Calu3 (cell line): ENCODE data around the gene CALR. TPM values are rescaled to one million over a fixed set of nuclear protein-coding genes. Genes with fewer than 3 reads are reported as not detected.

Experiments used
- BruUV-seq: library from RNA; stranded (reverse); fragments of 400-500 nt; replicated peaks from 2 replicates; lab custom pipeline; 2021; lab: Mats Ljungman, UMichigan
- CTCF ChIA-PET: fragments of 300-600 bp; sonication (Branson Sonifier 250); formaldehyde crosslinking; loops from one replicate; lab custom pipeline; 2022; ENCODE audit warnings: antibody characterized with exemption; lab: Charles Lee
- DNase-seq: peaks from one replicate; pipeline ENCODE4 v3.0.0; 2022
- H3K27ac Mint-ChIP-seq: one replicate; pipeline ENCODE4 v1.8.0; 2022; ENCODE audit warnings: mixed read lengths; ENCODE audit not compliant: unreplicated experiment
- H3K27me3 Mint-ChIP-seq: one replicate; pipeline ENCODE4 v1.8.0; 2022; ENCODE audit warnings: mixed read lengths; ENCODE audit not compliant: unreplicated experiment
- H3K36me3 Mint-ChIP-seq: one replicate; pipeline ENCODE4 v1.8.0; 2022; ENCODE audit warnings: mild to moderate bottlenecking, moderate library complexity, mixed read lengths; ENCODE audit not compliant: insufficient read depth, unreplicated experiment
- H3K4me1 Mint-ChIP-seq: one replicate; pipeline ENCODE4 v1.8.0; 2022; ENCODE audit warnings: mild to moderate bottlenecking, low read depth, mixed read lengths; ENCODE audit not compliant: unreplicated experiment
- H3K4me3 Mint-ChIP-seq: one replicate; pipeline ENCODE4 v1.8.0; 2022; ENCODE audit warnings: mild to moderate bottlenecking, low read depth, moderate library complexity, mixed read lengths; ENCODE audit not compliant: unreplicated experiment
- H3K9me3 Mint-ChIP-seq: one replicate; pipeline ENCODE4 v1.8.0; 2022; ENCODE audit warnings: low read depth, mixed read lengths; ENCODE audit not compliant: unreplicated experiment
- intact Hi-C: fragments of 100-400 bp; cut with micrococcal nuclease; formaldehyde crosslinking; loops from one replicate; pipeline ENCODE4 v1.10.0; 2022; ENCODE audit not compliant: unreplicated experiment
- total RNA-seq: library from RNA; stranded (reverse); gene quantifications from 2 replicates; pipeline ENCODE4 v1.2.3, GENCODE V29; 2022
- TF ChIP-seq, protein P1 (sequence below): fragments of 200-600 bp; IDR thresholded peaks from one replicate; pipeline ENCODE4 v1.8.0; 2022; ENCODE audit warnings: antibody characterized with exemption; ENCODE audit not compliant: unreplicated experiment

Gene CALR
- total RNA-seq, 1 experiment from 2014 or later: 680 TPM

DNA sequence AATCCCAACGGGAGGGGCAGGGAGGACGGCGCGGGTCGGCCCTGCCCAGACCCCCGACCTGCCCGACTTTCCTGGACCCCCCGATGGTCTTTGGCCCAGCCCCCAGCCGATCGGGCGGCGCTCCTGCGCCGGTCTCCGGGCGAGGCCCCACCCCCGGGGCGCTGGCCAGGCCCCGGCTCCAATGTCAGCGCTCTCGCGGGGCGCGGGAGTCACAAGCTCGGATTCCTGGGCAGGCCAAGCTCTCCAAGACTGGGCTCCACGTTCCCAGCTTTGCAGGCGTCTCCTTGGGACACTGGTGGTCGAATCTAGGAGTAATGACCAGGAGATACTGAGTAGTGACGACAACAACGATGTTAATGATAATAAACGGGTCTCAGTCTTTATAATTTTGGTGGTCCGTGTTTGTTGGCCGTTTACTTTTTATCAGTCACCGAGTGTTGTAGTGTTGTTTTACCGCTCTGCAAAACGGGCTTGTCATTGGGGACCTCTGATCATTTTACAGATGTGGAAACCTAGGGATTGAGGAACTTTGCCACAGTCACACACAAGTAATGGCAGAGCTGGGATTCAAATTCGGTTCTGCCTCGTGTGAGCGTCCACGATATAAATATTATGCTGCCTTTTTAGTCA is 7.8 kb downstream of the CALR start:
- peak overlapping the region; percentile 96 for H3K27ac Mint-ChIP-seq
- CTCF ChIA-PET: interaction anchor here (0.7 kb wide), 2 partner anchors 8 to 58 kb away, joined by 5 read pairs; no protein-coding TSS in a partner anchor
- H3K27me3 Mint-ChIP-seq: no peaks in the 10 kb centered on the region
- H3K4me3 Mint-ChIP-seq: peak overlapping the region; percentile 79
- peak; percentile 64 for DNase-seq
- no peaks in the 10 kb centered on the region for H3K9me3 Mint-ChIP-seq
- no TSS peak for BruUV-seq
- TF ChIP-seq, protein P1, sequence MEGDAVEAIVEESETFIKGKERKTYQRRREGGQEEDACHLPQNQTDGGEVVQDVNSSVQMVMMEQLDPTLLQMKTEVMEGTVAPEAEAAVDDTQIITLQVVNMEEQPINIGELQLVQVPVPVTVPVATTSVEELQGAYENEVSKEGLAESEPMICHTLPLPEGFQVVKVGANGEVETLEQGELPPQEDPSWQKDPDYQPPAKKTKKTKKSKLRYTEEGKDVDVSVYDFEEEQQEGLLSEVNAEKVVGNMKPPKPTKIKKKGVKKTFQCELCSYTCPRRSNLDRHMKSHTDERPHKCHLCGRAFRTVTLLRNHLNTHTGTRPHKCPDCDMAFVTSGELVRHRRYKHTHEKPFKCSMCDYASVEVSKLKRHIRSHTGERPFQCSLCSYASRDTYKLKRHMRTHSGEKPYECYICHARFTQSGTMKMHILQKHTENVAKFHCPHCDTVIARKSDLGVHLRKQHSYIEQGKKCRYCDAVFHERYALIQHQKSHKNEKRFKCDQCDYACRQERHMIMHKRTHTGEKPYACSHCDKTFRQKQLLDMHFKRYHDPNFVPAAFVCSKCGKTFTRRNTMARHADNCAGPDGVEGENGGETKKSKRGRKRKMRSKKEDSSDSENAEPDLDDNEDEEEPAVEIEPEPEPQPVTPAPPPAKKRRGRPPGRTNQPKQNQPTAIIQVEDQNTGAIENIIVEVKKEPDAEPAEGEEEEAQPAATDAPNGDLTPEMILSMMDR: no peak
- H3K4me1 Mint-ChIP-seq: peaks cover 9% of the 10 kb centered on the region
- peaks cover 91% of the 10 kb centered on the region for H3K36me3 Mint-ChIP-seq
- intact Hi-C loops: no loop called here

DNA sequence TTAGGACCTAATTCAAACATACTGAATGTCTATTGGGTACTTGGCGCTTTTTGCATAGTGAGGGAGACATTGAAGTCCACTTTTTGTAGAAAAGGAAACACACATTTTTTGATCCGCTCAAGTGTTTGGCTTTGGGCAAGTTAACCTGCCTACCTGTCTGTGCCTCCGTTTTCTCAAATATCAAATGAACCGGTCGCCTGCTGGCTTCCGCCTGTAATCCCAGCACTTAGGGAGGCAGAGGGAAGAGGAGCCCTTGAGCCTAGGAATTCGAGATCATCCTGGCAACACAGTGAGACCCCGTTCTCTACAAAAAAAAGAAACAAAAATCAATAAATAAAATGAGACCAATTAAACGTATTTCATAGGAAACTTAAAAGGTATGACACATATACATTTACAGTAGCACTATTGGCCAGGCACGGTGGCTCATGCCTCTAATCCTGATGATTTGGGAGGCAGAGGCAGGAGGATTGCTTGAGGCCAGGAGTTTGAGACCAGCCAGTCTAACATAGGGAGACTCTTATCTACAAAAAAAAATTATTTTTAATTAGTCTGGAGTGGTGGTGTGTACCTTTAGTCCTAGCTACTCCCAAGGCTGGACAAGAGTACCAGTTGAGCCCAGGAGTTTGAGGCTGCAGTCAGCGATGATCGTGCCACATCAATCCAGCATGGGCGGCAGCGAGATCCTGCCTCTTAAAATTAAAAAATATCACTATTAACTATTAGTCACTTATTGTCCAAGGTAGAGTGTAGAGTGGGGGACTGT is 8.5 kb downstream of the CALR start:
- CTCF ChIA-PET: interaction anchor here (0.7 kb wide), 2 partner anchors 9 to 57 kb away, joined by 5 read pairs; no protein-coding TSS in a partner anchor
- H3K9me3 Mint-ChIP-seq: no peaks in the 10 kb centered on the region
- TF ChIP-seq, protein P1: no peak
- no peaks in the 10 kb centered on the region for H3K27me3 Mint-ChIP-seq
- BruUV-seq: TSS peak; percentile 25
- peak overlapping the region; percentile 79 for H3K4me3 Mint-ChIP-seq
- H3K36me3 Mint-ChIP-seq: peaks cover 91% of the 10 kb centered on the region
- no peak for DNase-seq
- peaks cover 9% of the 10 kb centered on the region for H3K4me1 Mint-ChIP-seq
- intact Hi-C loops: no loop called here
- H3K27ac Mint-ChIP-seq: peak overlapping the region; percentile 47

DNA sequence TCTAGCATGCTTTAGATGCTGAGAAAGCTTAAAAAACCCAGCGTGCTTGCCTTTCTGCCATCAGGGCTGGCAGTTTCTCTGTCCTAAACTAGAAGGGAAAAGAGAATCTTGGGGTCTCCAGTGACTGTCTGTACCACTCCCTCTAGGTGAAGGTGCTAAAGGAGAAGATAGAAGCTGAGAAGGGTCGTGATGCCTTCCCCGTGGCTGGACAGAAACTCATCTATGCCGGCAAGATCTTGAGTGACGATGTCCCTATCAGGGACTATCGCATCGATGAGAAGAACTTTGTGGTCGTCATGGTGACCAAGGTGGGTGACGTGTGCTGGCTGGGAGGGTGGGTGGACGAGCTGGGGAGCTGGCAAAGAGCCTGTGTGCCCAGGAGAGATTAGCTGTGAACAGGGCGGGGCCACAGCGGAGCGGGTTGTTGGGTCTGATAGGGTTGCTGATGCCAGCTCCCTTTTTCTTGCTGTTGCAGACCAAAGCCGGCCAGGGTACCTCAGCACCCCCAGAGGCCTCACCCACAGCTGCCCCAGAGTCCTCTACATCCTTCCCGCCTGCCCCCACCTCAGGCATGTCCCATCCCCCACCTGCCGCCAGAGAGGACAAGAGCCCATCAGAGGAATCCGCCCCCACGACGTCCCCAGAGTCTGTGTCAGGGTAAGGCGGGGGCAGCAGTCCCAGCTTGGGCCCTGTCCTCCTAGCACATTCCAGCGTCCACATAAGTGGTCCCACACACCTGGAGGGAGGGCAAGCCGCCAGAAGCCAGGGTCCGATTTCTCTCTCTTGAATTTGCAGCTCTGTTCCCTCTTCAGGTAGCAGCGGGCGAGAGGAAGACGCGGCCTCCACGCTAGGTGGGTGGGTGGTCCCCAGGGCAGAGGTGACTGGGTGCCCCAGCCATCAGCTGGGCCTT is 9.5 kb downstream of the CALR start:
- CTCF ChIA-PET: no interaction called here

More for the DNA sequence above, 9.5 kb downstream of the CALR start:
- TF ChIP-seq, protein P1: no peak
- Mint-ChIP-seq H3K4me3 (no peak overlapping the region), H3K4me1 (peaks cover 9% of the 10 kb centered on the region), H3K9me3 (no peaks in the 10 kb centered on the region), H3K27me3 (no peaks in the 10 kb centered on the region), H3K27ac (no peak overlapping the region), H3K36me3 (peaks cover 90% of the 10 kb centered on the region)
- no TSS peak for BruUV-seq
- no peak for DNase-seq
- intact Hi-C loops: no loop called here
